NAMALWA (cell line): Measurements from ENCODE around the gene TULP4.
"Not testable (repeated sequence)": the region's sequence is repeated elsewhere in the genome, so short reads cannot be mapped to it uniquely, and the experiment has no call there.

Experiments used
- DNase-seq: peaks from one replicate; pipeline ENCODE4 v3.0.0-alpha.2; 2015; ENCODE audit warnings: low spot score

Gene TULP4

DNA sequence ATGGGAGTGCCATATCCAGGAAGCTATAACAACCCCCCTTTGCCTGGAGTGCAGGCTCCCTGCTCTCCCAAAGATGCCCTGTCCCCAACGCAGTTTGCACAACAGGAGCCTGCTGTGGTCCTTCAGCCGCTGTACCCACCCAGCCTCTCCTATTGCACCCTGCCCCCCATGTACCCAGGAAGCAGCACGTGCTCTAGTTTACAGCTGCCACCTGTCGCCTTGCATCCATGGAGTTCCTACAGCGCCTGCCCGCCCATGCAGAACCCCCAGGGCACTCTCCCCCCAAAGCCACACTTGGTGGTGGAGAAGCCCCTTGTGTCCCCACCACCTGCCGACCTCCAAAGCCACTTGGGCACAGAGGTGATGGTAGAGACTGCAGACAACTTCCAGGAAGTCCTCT lies 191.0 kb downstream of the TULP4 start:
- no peak for DNase-seq

DNA sequence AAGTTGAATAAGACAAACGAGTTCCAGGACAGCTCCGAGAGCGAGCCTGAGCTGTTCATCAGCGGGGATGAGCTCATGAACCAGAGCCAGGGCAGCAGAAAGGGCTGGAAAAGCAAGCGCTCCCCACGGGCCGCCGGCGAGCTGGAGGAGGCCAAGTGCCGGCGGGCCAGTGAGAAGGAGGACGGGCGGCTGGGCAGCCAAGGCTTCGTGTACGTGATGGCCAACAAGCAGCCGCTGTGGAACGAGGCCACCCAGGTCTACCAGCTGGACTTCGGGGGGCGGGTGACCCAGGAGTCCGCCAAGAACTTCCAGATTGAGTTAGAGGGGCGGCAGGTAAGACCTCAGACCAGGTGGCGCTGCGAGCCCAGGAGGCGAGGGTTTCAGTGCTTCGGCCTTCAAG lies 191.6 kb downstream of the TULP4 start:
- no peak for DNase-seq

DNA sequence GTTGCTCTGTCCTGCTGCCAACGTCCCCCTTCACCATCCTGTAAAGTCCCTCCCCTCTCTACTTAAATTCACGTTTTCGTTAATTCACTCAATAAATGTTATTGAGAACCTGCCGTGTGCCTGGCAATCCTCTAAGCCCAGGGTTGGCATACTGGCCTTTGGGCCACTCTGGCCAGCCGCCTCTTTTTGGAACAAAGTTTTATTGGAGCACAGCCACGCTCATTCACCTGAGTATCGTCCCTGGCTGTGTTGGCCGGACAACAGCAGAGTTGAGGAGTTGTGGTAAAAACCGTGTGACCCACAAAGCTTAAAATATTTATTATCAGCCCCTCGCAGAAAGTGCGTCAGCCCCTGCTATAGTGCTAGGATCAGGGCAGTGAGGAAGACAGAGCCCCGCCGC lies 192.9 kb downstream of the TULP4 start:
- no peak for DNase-seq

DNA sequence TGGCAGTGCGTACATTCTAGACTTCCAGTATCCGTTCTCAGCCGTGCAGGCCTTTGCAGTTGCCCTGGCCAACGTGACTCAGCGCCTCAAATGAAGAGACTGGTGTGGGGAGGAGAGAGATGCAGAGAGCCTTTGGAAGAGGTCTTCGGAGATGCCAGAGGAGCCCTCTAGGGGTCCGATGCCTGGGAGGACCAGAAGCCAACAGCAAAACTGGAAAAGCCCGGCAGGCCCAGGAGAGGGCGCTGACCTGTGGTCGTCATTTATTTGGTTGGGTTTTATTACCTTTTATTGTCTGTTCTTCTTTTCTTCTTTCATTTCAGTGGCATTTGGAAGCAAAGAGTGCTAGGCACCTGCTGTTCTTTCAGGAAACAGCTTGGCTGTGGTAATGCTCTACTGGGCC lies 194.3 kb downstream of the TULP4 start:
- no peak for DNase-seq

DNA sequence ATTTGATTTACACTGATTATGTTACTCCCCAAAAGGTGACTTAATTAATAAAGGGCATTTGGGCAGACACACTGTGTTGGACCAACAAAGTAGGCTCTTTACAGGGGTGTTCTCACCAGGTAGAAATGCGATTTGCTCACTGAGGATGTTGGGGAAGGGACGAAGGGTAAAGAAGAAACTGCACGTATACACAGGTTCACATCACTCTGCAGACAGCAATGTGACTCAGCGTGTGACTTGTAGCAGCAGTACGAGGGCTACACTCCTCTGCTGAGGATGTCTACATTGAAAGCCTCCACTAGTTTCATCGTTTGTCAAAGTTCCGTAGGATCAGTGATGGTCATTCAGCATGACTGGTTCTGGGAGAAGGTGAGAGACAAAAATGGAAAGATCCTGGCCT lies 194.9 kb downstream of the TULP4 start:
- no peak for DNase-seq

DNA sequence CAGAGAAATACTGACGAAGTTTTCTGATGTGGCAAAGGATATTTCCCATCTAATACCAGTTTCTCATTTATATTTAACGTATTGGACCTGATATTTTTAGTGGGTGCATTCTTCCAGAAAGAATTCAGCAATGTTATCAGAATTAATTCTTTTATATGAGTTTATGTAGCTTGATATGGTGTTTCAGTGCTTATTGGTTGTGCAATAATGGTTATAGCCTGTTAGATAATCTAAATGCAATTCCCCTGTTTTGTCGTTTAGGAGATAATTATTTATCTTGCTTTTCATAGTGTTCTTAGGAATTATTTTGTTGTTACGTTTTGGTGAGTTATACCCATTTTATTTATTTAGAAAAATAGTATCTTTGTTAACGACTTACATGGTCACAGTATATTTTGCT lies 196.2 kb downstream of the TULP4 start:
- DNase-seq = no peak

DNA sequence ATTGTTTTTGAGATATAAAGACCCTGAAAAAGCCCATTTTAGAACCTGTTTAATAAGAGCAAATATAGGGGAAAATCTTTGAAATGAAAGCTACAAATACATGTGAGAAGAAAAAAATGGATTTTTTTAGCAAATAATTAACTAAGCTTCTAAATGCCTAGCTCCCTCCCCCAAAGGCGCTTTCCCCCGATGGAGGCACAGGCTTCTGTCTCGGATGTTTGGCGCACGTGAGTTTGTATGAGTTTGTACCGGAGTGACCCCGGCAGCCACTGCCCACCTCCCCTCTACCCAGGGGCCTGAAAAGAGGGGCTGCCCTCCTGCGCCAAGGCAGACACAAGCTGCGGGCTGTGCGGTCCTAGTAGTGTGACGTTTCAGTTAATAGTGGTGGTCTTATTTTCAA lies 197.2 kb downstream of the TULP4 start:
- DNase-seq = no peak

DNA sequence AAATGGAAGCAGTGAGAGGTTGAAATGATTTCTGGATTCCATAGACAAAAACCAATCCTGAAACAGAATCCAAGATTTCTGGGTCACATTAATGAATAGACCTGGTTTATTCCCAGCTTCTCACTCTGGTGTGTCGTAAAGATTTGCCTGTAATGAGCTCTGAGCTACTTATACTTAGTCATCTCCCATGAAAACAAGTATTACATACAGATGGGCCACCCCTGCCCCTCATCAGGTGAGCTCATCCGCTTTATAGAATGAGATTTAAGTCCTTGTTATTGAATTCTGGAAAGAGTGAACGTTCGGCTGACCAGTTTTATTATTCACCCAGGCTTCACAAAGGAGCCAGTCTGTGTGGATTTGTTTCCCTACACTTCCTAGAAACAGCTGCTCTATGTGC lies 200.5 kb downstream of the TULP4 start:
- DNase-seq = no peak

DNA sequence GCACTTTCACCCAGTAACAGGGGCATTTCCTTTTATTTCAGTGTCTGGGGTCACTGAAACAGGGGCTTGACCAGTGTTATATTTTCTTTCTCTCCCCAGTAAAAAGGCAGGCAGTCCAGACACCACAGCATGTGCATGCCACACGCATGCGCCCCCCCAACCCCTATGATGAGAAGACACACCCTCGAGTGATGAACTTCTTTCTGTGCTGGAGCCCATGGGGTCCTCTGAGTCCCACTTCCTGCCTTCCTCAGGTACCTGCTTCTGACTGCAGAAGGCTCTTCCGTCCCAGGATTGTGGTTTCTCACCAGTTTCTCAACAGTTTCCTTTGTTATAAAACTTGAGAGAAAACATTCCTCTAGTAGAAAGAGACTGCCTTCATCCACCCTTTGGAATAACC lies 201.9 kb downstream of the TULP4 start:
- DNase-seq = no peak

DNA sequence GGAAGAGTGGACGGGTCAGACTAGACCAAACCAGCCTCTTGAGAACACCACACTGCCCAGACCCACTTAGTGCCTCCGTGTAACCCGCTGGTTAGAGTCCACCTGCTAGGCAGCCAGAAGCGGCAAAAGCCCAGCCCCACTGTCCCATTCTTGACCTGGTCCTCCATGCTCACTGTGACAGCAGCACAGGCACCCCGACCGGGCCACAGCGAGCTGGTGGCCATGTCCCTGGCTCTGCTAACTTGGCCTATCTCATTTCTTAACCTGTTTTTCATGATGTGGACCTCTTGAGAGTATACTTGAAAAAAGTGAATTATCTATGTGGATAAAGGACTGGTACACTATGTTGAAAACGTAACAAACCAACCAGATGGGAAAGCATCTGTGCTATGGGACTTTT lies 202.7 kb downstream of the TULP4 start:
- DNase-seq = no peak

DNA sequence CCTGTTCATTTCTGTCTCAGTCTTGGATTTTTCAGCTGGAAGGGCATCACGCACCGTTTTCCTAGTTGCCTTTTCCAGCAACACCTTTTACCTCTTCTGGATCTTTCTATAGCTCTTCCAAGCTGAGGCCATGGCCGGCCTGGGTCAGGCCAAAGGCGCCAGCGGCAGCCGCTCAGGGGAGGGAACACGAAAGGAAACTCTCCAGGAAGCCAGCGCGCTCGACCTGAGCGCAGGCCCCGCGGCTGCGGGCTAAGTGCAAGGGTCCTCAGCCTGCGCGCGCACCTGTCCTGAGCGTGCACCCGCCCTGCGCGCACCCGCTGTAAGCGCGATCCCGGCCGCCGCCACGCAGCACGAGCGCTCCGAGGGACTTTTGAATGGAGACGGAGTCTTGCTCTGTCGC lies 203.8 kb downstream of the TULP4 start:
- no peak for DNase-seq

DNA sequence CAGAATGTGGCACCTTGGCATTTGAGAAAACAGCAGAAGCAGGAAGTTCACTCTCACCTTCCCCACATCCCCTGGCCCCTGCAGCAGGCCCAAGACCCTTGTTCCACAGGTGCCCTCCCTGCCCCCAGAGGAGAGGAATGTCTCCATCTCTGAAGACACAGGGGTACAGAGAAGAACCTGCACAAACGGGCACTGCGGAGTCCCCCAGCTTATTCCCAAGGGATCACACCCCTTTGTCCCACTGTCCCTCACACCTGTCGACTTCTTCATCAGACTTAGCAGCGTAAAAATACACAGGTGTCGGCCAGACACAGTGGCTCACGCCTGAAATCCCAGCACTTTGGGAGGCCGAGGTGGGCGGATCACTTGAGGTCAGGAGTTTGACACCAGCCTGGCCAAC lies 204.8 kb downstream of the TULP4 start:
- no peak for DNase-seq

DNA sequence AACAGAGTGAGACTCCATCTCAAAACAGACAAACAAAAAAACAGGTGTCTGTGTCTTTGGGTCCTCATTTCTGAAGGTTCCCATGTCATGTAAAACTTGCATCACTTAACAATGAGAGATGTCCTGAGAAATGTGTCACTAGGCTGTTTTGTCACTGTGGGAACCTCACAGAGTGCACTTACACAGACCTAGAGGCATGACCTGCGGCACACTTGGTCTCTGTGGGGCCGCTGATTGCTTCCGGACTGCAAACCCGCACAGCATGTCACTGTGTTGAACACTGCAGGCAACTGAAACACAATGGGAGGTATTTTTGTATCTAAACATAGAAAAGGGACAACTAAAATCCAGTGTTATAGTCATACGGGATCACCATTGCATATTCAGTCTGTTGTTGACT lies 205.3 kb downstream of the TULP4 start:
- DNase-seq = peak; percentile 32

DNA sequence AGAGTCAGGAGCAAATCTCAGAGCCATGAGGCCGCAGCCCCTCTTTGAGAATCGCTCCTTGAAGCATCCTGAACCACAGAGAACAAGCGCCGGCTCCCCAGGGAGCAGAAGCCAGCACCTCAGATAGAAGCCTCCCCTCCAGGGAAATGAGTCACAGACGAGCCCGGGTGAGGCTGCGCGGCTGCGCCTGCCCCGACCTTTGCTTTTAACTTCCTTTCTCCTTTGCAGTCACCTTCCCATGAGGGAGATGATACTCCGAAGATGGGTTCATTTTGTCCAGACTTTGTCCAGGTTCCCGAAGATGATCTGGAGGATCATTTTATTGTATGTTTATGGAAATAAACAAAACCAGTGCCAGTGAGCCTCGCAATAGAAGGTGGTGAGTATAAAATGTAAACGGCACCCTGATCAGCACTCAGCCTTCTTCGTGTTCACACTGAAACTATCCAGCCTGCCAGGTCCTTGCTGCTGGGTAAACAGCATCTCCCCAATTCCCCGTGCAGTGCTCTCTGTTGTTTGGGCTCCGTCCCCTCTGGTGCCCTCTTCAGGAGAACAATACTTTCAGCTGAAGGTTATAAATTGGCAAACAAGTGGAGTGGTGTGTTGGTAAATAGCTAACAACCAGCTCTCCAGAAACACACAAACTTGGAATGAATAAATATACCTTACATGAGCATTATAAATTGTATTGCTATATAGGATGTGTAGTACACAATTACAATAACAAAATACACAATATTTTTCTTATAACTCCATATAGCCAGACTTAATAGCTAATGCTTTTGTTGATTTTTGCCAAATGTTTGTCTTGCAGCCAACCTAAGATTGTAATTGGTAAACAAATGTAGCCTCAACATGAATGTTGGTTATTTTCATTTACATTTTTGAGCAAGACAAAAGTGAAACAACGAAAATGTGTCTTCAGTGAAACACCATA lies 206.2 kb downstream of the TULP4 start:
- DNase-seq = peak; percentile 87

DNA sequence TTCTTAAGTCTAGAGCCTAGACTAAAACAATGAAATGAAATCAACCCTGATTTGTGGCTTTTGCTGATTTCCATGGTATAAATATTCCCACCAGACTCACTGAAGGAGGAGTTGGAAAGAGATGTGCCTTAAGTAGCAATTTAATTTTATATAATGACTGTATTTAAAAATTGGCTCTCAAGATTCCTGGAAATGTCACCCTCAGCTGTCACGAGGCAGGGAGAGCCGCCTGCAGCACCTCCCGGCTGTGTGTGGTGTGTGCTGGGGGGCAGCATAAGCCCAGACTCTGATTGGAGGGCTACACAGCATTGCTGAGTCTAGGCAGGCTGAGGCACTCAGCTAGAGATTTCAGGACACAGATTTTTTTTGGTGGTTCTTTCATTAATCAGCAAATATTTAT lies 207.0 kb downstream of the TULP4 start:
- no peak for DNase-seq

DNA sequence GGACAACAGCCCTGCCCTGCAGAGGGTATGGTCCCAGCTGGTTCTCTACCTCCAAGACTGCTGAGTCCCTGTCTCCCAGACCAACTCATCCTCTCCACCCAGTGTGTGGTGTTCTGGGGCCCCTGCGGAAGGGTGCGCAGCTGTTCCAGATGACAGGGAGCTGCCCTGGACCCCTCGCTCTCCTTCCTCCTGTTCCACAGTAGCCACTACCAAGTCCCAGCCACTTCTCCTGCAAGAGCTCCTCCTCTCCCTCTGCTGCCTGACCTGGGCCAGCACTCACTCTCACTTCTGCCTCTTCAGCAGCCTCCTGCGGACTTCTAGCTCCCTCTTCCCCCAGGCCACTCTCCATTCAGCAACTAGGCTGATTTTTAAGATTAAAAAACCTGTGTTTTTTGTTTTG lies 207.5 kb downstream of the TULP4 start:
- no peak for DNase-seq

DNA sequence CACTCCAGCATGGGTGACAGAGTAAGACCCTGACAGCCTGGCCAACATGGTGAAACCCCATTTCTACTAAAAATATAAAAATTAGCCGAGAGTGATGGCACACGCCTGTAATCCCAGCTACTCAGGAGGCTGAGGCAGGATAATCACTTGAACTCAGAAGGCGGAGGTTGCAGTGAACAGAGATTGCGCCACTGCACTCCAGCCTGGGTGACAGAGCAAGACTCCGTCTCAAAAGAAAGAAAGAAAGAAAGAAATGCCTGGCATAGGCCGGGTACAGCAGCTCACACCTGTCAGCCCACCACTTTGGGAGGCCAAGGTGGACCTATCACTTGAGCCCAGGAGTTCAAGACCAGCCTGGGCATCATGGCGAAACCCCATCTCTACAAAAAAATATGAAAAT lies 208.7 kb downstream of the TULP4 start:
- DNase-seq = not testable (repeated sequence)

DNA sequence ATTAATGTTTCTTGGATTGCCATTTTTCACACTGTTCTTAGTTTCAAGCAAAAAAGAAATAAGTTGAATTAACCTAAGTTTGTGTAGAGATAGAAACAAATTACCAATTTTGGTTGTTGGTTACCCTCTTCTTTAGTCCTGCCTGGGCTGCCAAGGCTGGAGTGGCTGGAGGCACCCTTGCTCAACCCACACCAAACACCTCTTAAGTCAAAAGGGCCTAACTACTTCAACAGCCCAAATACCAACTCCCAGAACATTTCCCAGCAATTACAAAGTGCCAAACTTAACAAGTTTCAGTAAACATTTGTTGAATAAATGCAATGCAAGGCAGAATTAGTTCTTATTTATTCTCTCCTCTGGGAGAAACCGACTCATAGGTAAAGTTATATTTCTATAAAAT lies 209.5 kb downstream of the TULP4 start:
- DNase-seq = no peak

DNA sequence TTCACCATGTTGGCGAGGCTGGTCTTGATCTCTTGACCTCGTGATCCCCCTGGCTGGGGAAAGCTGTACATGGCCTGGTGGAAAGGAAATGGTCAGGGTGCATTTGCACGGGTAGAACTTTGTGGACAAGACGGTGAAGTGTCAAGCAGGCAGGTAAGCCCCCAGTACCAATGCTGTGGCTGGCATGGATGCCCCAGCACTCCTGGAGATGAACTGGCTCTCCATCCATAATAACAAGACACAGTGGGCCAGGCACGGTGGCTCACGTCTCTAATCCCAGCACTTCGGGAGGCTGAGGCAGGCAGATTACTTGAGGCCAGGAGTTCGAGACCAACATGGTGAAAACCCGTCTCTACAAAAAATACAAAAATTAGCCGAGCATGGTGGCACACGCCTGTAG lies 210.4 kb downstream of the TULP4 start:
- DNase-seq = no peak

DNA sequence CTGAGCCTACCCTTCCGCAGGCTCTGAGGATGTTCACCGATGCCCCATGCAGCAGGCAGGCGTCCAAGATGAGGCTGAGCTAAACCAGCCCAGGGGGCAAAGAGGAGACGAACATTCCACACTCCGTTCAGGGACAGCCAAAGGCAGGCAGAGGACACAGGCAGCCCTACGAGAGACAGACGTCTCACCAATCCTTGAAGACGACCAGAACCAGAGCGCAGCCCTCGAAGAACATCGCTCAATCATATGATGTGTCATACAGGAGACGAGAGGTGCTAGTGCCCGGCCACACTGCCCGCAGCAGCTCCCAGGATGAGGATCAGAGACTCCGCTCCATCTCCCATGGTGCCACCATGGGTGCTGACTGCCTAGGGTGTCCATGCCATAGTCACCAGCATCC lies 212.0 kb downstream of the TULP4 start:
- DNase-seq = no peak

DNA sequence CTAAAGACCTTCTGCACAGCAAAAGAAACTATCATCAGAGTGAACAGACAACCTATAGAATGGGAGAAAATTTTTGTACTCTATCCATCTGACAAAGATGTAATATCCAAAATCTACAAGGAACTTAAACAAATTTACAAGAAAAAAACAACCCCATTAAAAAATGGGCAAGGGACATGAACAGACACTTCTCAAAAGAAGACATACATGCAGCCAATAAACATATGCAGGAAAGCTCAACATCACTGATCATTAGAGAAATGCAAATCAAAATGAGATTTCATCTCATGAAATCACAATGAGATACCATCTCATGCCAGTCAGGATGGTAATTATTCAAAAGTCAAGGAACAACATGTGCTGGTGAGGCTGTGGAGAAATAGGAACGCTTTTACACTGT lies 215.6 kb downstream of the TULP4 start:
- not testable (repeated sequence) for DNase-seq

DNA sequence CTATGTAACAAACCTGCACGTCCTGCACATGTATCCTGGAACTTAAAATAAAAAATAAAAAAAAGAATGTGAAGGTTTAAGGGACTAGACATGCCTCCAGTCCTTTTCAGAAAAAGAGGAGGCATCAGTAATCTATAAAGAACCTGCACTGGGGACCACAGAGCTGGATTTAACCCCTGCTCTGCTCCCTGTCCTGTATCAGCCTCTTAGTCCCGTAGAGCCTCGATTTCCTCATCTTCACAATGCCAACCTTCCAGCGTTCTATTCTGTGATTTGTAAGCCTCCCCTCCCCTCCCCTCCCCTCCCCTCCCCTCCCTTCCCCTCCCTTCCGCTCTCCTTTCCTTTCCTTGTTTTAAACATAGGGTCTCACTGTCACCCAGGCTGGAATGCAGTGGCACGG lies 216.6 kb downstream of the TULP4 start:
- no peak for DNase-seq

DNA sequence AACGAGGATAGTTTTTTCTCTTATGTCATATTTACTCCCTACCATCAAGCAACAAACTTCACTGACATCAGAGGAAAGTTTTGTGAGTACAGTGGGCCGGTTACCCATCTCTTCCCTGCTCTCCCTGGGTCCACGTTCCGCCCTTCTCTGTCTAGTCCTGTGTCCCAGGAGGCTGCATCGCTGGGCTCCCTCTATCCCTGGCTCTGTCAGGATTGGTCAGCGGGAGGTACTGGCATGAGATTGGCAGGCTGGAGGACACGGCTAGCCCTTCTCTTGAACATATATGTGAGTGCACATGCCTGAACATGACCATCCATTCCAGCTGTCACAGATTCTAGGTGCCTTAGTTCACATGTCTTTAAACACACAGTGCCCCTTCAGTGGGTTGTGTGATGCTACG lies 217.4 kb downstream of the TULP4 start:
- DNase-seq = no peak

DNA sequence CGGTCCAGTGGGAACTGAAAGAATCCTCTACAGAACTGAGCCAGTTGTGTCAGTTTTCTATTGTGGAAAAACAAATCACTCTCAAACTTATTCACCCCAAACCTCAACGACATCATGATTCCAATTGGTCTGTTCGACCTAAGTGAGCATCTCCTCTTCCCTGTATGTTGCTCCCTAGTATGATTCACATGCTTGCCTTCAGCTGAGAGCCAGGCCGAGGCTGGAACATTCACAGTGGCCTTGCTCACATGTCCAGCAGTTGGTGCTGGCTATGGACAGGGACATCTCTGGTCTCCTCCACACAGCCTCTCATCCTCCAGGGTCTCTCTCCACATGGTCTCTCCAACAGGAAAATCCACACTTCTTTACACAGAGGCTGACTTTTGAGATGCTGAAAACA lies 219.3 kb downstream of the TULP4 start:
- DNase-seq = no peak
